Left hindlimb (tissue), 1 donor: ENCODE data around the gene KRT82.
"Not testable (repeated sequence)": the region's sequence is repeated elsewhere in the genome, so short reads cannot be mapped to it uniquely, and the experiment has no call there.

Experiments used
- DNase-seq: peaks from one replicate; pipeline ENCODE4 v3.0.0-alpha.2; 2018

KRT82 gene

GRCh38 chr12:52434760-52435530 lies 28.8 kb upstream of the KRT82 start:
- DNase-seq = no peak

- DNase-seq = no peak
Observed at GRCh38 chr12:52434081-52434733, 28.1 kb upstream of the KRT82 start, which contains the start of gene KRT75. Gene KRT75 (minus strand): TSS chr12:52434371. CDS start chr12:52434304, 67 bp downstream.

GRCh38 chr12:52433501-52434080 lies 27.5 kb upstream of the KRT82 start:
- DNase-seq = no peak

GRCh38 chr12:52432559-52433207 lies 26.5 kb upstream of the KRT82 start:
- DNase-seq = no peak

GRCh38 chr12:52428121-52428520 lies 22.0 kb upstream of the KRT82 start:
- DNase-seq = no peak

GRCh38 chr12:52427083-52427482 lies 20.9 kb upstream of the KRT82 start:
- no peak for DNase-seq

GRCh38 chr12:52426034-52426433 lies 19.9 kb upstream of the KRT82 start:
- DNase-seq = no peak

GRCh38 chr12:52425466-52425865 lies 19.3 kb upstream of the KRT82 start:
- no peak for DNase-seq

- peak; percentile 56 for DNase-seq
Observed at GRCh38 chr12:52423661-52424500, 17.7 kb upstream of the KRT82 start.

- DNase-seq = no peak
Observed at GRCh38 chr12:52423035-52423434, 16.9 kb upstream of the KRT82 start.

- no peak for DNase-seq
Observed at GRCh38 chr12:52419656-52420055, 13.5 kb upstream of the KRT82 start.

- DNase-seq = no peak
Observed at GRCh38 chr12:52418576-52419110, 12.5 kb upstream of the KRT82 start.

GRCh38 chr12:52417740-52418139 lies 11.6 kb upstream of the KRT82 start:
- DNase-seq = no peak

- no peak for DNase-seq
Observed at GRCh38 chr12:52416795-52417194, 10.7 kb upstream of the KRT82 start.

- DNase-seq = no peak
Observed at GRCh38 chr12:52415870-52416750, 10.0 kb upstream of the KRT82 start.

GRCh38 chr12:52414936-52415335 lies 8.8 kb upstream of the KRT82 start:
- DNase-seq = no peak

GRCh38 chr12:52413782-52414345 lies 7.7 kb upstream of the KRT82 start:
- no peak for DNase-seq

GRCh38 chr12:52413202-52413601 lies 7.1 kb upstream of the KRT82 start:
- DNase-seq = no peak

GRCh38 chr12:52411815-52412214 lies 5.7 kb upstream of the KRT82 start:
- no peak for DNase-seq

GRCh38 chr12:52410589-52411248 lies 4.6 kb upstream of the KRT82 start:
- DNase-seq = not testable (repeated sequence)
